Keratinocyte (primary cell): ENCODE results near the gene CD8B2. TPM values are rescaled to one million over a fixed set of nuclear protein-coding genes. Genes with fewer than 3 reads are reported as not detected.
A peak's percentile ranks its signal among the peaks of the same experiment; 100 is the strongest.

Experiments
- DNase-seq: peaks from one replicate; pipeline ENCODE4 v3.0.0-alpha.2; 2011; ENCODE audit warnings: low read depth, missing footprints, low spot score
- FAIRE-seq: peaks from 2 replicates; lab custom pipeline; 2011; peaks lifted over from hg19 to GRCh38; lab: Jason Lieb, UNC
- H2AFZ ChIP-seq: 2 replicates; pipeline ENCODE4 v1.6.0; 2012; ENCODE audit warnings: low read length, control low read depth, inconsistent platforms; ENCODE audit not compliant: control insufficient read depth
- H3K27ac ChIP-seq: 2 replicates; pipeline ENCODE4 v1.5.1; 2011; ENCODE audit warnings: low read length; ENCODE audit not compliant: control insufficient read depth, insufficient read depth
- H3K27me3 ChIP-seq: 3 replicates; pipeline ENCODE4 v1.6.0; 2011; ENCODE audit warnings: low read length; ENCODE audit not compliant: control insufficient read depth, insufficient read depth; ENCODE audit errors: extremely low read depth
- H3K36me3 ChIP-seq, 2 experiments: 2 replicates in 1 of 2; 3 replicates in 1 of 2; pipeline ENCODE4 v1.5.1; 2011; ENCODE audit warnings: low read length in 2 of 2, mild to moderate bottlenecking in 1 of 2; ENCODE audit not compliant: control insufficient read depth in 2 of 2, insufficient read depth in 2 of 2; ENCODE audit errors: extremely low read depth in 1 of 2
- H3K4me1 ChIP-seq: 3 replicates; pipeline ENCODE4 v1.5.1; 2011; ENCODE audit warnings: low read length; ENCODE audit not compliant: control insufficient read depth, insufficient read depth; ENCODE audit errors: extremely low read depth
- H3K4me2 ChIP-seq: 3 replicates; pipeline ENCODE4 v1.6.0; 2011; ENCODE audit warnings: low read depth, low read length; ENCODE audit not compliant: control insufficient read depth, insufficient read depth; ENCODE audit errors: extremely low read depth
- H3K4me3 ChIP-seq, 3 experiments: fragments of 200-600 bp in 1 of 3; sonication (generic) in 1 of 3; 2 replicates in 2 of 3; 3 replicates in 1 of 3; pipeline ENCODE4 v1.5.1; 2011 to 2016; ENCODE audit warnings: low read length in 3 of 3, mild to moderate bottlenecking in 3 of 3, control low read depth in 2 of 3, inconsistent platforms in 1 of 3, low read depth in 1 of 3, mixed read lengths in 1 of 3, mixed run types in 1 of 3, moderate library complexity in 1 of 3; ENCODE audit not compliant: control insufficient read depth in 2 of 3, insufficient read depth in 2 of 3; ENCODE audit errors: extremely low read depth in 1 of 3
- H3K79me2 ChIP-seq: 2 replicates; pipeline ENCODE4 v1.6.0; 2012; ENCODE audit warnings: low read length; ENCODE audit not compliant: control insufficient read depth, insufficient read depth
- H3K9ac ChIP-seq: 3 replicates; pipeline ENCODE4 v1.6.0; 2011; ENCODE audit warnings: low read length; ENCODE audit not compliant: control insufficient read depth, insufficient read depth; ENCODE audit errors: extremely low read depth
- H3K9me1 ChIP-seq: 3 replicates; pipeline ENCODE4 v1.6.0; 2011; ENCODE audit warnings: low read length; ENCODE audit not compliant: control insufficient read depth, insufficient read depth; ENCODE audit errors: extremely low read depth
- H3K9me3 ChIP-seq: 2 replicates; pipeline ENCODE4 v1.5.1; 2012; ENCODE audit warnings: low read depth, low read length; ENCODE audit not compliant: control insufficient read depth
- H4K20me1 ChIP-seq: 3 replicates; pipeline ENCODE4 v1.6.0; 2011; ENCODE audit warnings: low read length; ENCODE audit not compliant: control insufficient read depth, insufficient read depth; ENCODE audit errors: extremely low read depth
- CTCF ChIP-seq, 3 experiments: IDR thresholded peaks in 1 of 3; conservative IDR thresholded peaks in 1 of 3; optimal IDR thresholded peaks in 1 of 3; 2 replicates in 2 of 3; 3 replicates in 1 of 3; pipeline versions ENCODE3 to v1.5.1; 2011; ENCODE audit warnings: low read length in 3 of 3, mild to moderate bottlenecking in 3 of 3, moderate library complexity in 2 of 3, control low read depth in 1 of 3, inconsistent platforms in 1 of 3; ENCODE audit not compliant: insufficient read depth in 2 of 3; ENCODE audit errors: extremely low read depth in 1 of 3
- EZH2 ChIP-seq: IDR thresholded peaks from one replicate; pipeline ENCODE4 v1.6.1; 2012; ENCODE audit warnings: inconsistent platforms, mild to moderate bottlenecking, low read length, moderate library complexity
- dilution Hi-C: fragments of 300-500 bp; cut with MboI; formaldehyde crosslinking; loops from one replicate; pipeline ENCODE4 v1.7.0; 2020; ENCODE audit warnings: low sequenced_read_pairs; ENCODE audit not compliant: extremely low pct_ligation_motif_present
- polyA plus RNA-seq, 5 experiments: library from polyadenylated mRNA; depleted of rRNA in 3 of 5; stranded (reverse) in 3 of 5; stranded (forward) in 1 of 5; unstranded in 1 of 5; fragments of >200 nt; gene quantifications; 1 replicate in 1 of 5; 2 replicates in 3 of 5; 3 replicates in 1 of 5; pipeline versions ENCODE4 v1.2.1 to v1.2.3, GENCODE V29; 2011 to 2012; ENCODE audit warnings: missing spikeins in 2 of 5, low read depth in 1 of 5, low replicate concordance in 1 of 5

CD8B2 gene
- polyA plus RNA-seq, 1 donor (not counting 4 experiments of a cell fraction or from before 2014, with no cell fraction given): not detected

GRCh38 chr2:106541333-106541732 lies 54.2 kb downstream of the CD8B2 start:
- FAIRE-seq (no peak), DNase-seq (no peak)
- no peak overlapping the region for H3K27ac ChIP-seq
- no peaks in the 10 kb centered on the region for H4K20me1 ChIP-seq
- H2AFZ ChIP-seq: no peak overlapping the region
- dilution Hi-C loops: no loop called here
- H3K27me3 ChIP-seq: no peaks in the 10 kb centered on the region
- H3K9ac ChIP-seq: no peak overlapping the region
- no peaks in the 10 kb centered on the region for H3K9me1 ChIP-seq
- no peak overlapping the region for H3K4me2 ChIP-seq
- no peaks in the 10 kb centered on the region for H3K9me3 ChIP-seq
- H3K4me3 ChIP-seq: no peak overlapping the region
- H3K4me1 ChIP-seq: peaks cover 4% of the 10 kb centered on the region
- no peak for TF ChIP-seq CTCF (optimal IDR thresholded peaks at IDR 0.05 in 1 of 3, IDR thresholded peaks at IDR 0.05 in 1 of 3, conservative IDR thresholded peaks at IDR 0.05 in 1 of 3; ENCODE audit: extremely low read depth in 1 of 3, insufficient read depth in 2 of 3, low read length in 3 of 3)
- TF ChIP-seq EZH2: no peak
- no peaks in the 10 kb centered on the region for H3K79me2 ChIP-seq
- no peaks in the 10 kb centered on the region for H3K36me3 ChIP-seq

GRCh38 chr2:106542746-106543359 lies 55.7 kb downstream of the CD8B2 start:
- TF ChIP-seq EZH2: no peak
- peak; percentile 82 to 88 (median 83) for TF ChIP-seq CTCF (optimal IDR thresholded peaks at IDR 0.05 in 1 of 3, IDR thresholded peaks at IDR 0.05 in 1 of 3, conservative IDR thresholded peaks at IDR 0.05 in 1 of 3; ENCODE audit: extremely low read depth in 1 of 3, insufficient read depth in 2 of 3, low read length in 3 of 3)
- no peak for FAIRE-seq

More at GRCh38 chr2:106542746-106543359, 55.7 kb downstream of the CD8B2 start:
- no peaks in the 10 kb centered on the region for H3K27me3 ChIP-seq
- H3K27ac ChIP-seq: no peak overlapping the region
- dilution Hi-C loops: no loop called here
- no peaks in the 10 kb centered on the region for H3K9me3 ChIP-seq
- peak; percentile 17 for DNase-seq
- H2AFZ ChIP-seq: peak overlapping the region; percentile 65
- no peaks in the 10 kb centered on the region for H3K79me2 ChIP-seq
- peak overlapping the region in 2 of 3 experiments; percentile 36 to 50 for H3K4me3 ChIP-seq
- H3K9ac ChIP-seq: peak overlapping the region; percentile 9
- H3K9me1 ChIP-seq: no peaks in the 10 kb centered on the region
- no peaks in the 10 kb centered on the region for H4K20me1 ChIP-seq
- H3K4me1 ChIP-seq: peaks cover 4% of the 10 kb centered on the region
- no peaks in the 10 kb centered on the region for H3K36me3 ChIP-seq
- H3K4me2 ChIP-seq: peak overlapping the region; percentile 83
